ENCODE measurements around the gene CSNK1G1. TPM values are rescaled to one million over a fixed set of nuclear protein-coding genes. Genes with fewer than 3 reads are reported as not detected.

The CSNK1G1 gene
- polyA plus RNA-seq, 1 donor from 2014 or later, result 15.3 TPM

DNA sequence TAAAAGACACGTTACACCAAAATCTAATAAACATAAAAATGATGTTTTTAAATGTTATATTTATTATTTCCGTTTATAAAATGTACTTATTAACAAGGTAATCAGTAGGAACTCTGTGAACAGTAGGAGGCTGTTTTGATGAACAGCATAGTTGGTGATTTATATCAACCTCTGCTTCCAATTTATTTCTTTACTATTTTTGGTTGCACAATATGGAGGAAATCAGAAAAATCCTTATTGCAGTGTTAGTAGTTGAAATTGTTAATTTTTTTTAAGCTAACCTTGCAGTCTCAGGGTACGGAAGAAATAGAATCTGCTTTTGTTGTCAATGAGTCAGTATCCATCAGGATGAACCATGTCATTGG is 209.5 kb downstream of the CSNK1G1 start:
- Mint-ChIP-seq H3K27me3 (no peaks in the 10 kb centered on the region), H3K4me1 (peaks cover 28 to 34% (median 33%) of the 10 kb centered on the region in 3 donors), H3K9me3 (no peaks in the 10 kb centered on the region), H3K4me3 (no peak overlapping the region), H3K27ac (no peak overlapping the region), H3K36me3 (no peaks in the 10 kb centered on the region)

DNA sequence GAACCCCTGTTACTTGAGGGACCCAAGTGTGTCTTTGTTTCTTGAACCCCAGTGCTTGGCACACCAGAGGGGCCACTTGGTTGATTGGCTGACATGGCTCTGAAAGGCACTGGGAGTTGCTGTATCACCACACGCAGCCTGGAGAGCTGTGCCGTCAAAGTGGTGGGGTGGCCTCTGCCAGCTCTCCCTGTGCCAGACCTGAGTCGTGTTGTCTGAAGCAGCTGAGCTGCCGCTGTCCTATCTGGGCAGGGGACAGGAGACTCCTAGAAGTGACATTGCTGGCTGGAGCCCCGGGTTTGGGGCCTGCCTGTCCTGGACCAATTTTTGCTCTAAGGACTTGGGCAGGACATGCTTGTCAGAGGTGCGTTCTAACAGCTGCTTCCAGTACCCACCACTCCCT is 209.9 kb downstream of the CSNK1G1 start:
- H3K36me3 Mint-ChIP-seq, result no peaks in the 10 kb centered on the region
- H3K27ac Mint-ChIP-seq, result no peak overlapping the region
- H3K4me3 Mint-ChIP-seq, result no peak overlapping the region
- H3K4me1 Mint-ChIP-seq, result peaks cover 27 to 34% (median 33%) of the 10 kb centered on the region in 3 donors
- no peaks in the 10 kb centered on the region for H3K27me3 Mint-ChIP-seq
- H3K9me3 Mint-ChIP-seq, result no peaks in the 10 kb centered on the region

DNA sequence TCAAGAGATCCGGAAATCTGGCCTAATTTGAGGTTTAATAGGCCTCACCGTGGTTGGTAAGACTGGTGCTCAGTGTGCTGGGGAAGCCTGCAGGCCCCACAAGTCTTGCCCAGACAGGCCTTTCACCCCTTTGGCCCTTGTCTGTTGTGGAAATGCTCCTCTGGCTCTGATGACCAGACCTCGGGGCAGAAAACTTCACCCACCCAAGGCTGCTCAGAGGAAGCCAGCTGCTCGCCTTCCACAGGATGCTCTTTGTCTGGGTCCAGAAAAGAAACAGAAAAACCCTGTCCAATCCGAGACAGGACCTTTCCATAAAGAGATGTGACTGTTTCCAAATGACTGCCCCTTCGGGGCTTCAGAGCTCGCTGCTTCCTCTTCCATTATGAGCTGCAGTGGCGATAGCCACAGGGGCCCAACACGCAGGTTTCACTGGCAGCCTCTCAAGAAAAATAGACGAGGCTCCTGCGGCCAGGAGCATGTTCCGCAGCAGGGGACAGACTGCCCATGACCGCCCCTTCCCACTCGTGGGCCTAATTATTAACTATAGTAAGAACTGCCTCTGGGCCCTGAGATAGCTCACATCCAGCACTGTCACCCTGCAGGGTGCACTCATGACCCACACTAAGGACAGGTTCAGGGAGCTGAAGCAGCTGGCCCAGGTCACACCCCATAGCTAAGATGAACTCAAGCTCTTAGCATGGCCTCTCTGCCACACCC is 211.2 kb downstream of the CSNK1G1 start:
- peak overlapping the region; percentile 84 to 96 (median 90) for H3K27ac Mint-ChIP-seq
- H3K4me1 Mint-ChIP-seq, result peaks cover 16 to 27% (median 22%) of the 10 kb centered on the region in 3 donors
- peak overlapping the region; percentile 48 to 91 (median 80) for H3K4me3 Mint-ChIP-seq
- no peaks in the 10 kb centered on the region for H3K27me3 Mint-ChIP-seq
- no peaks in the 10 kb centered on the region for H3K36me3 Mint-ChIP-seq
- no peaks in the 10 kb centered on the region for H3K9me3 Mint-ChIP-seq

GRCh38 chr15:64144192-64144564 is 211.8 kb downstream of the CSNK1G1 start:
- Mint-ChIP-seq H3K36me3 (no peaks in the 10 kb centered on the region), H3K27me3 (no peaks in the 10 kb centered on the region), H3K4me3 (peak overlapping the region; percentile 36 to 91 (median 64)), H3K9me3 (no peaks in the 10 kb centered on the region), H3K27ac (peak overlapping the region; percentile 84 to 96 (median 90)), H3K4me1 (peaks cover 11 to 22% (median 17%) of the 10 kb centered on the region in 3 donors)

- Mint-ChIP-seq H3K4me1 (peaks cover 11 to 23% (median 17%) of the 10 kb centered on the region in 3 donors), H3K27ac (peak overlapping the region in 2 of 3 donors; percentile 9 to 35), H3K36me3 (no peaks in the 10 kb centered on the region)
These were observed 212.7 kb downstream of the CSNK1G1 start for GRCh38 chr15:64143276-64143675.

GRCh38 chr15:64141798-64142512 is 214.0 kb downstream of the CSNK1G1 start:
- Mint-ChIP-seq H3K4me1 (peaks cover 17 to 35% (median 24%) of the 10 kb centered on the region in 3 donors), H3K27me3 (no peaks in the 10 kb centered on the region), H3K4me3 (peak overlapping the region in 1 of 4 donors; percentile 10), H3K36me3 (no peaks in the 10 kb centered on the region), H3K27ac (peak overlapping the region in 2 of 3 donors; percentile 31 to 67), H3K9me3 (no peaks in the 10 kb centered on the region)

More at GRCh38 chr15:64143276-64143675, 212.7 kb downstream of the CSNK1G1 start:
- Mint-ChIP-seq H3K9me3 (no peaks in the 10 kb centered on the region), H3K4me3 (no peak overlapping the region), H3K27me3 (no peaks in the 10 kb centered on the region)

- Mint-ChIP-seq H3K9me3 (no peaks in the 10 kb centered on the region), H3K4me3 (no peak overlapping the region), H3K36me3 (no peaks in the 10 kb centered on the region), H3K4me1 (peaks cover 9 to 20% (median 15%) of the 10 kb centered on the region in 3 donors), H3K27ac (peak overlapping the region in 2 of 3 donors; percentile 17 to 23), H3K27me3 (no peaks in the 10 kb centered on the region)
These were observed 217.5 kb downstream of the CSNK1G1 start for GRCh38 chr15:64138331-64138941.

- H3K27me3 Mint-ChIP-seq, result no peaks in the 10 kb centered on the region
- H3K4me3 Mint-ChIP-seq, result no peak overlapping the region
- H3K36me3 Mint-ChIP-seq, result peaks cover 1% of the 10 kb centered on the region
- H3K9me3 Mint-ChIP-seq, result no peaks in the 10 kb centered on the region
- H3K4me1 Mint-ChIP-seq, result peaks cover 9 to 19% (median 12%) of the 10 kb centered on the region in 3 donors
- peak overlapping the region in 2 of 3 donors; percentile 2 to 71 for H3K27ac Mint-ChIP-seq
These were observed 218.6 kb downstream of the CSNK1G1 start for GRCh38 chr15:64137226-64137833.

- Mint-ChIP-seq H3K27ac (peak overlapping the region in 2 of 3 donors; percentile 2 to 85), H3K36me3 (peaks cover 1% of the 10 kb centered on the region), H3K4me3 (no peak overlapping the region), H3K4me1 (peaks cover 9 to 15% (median 12%) of the 10 kb centered on the region in 3 donors), H3K9me3 (no peaks in the 10 kb centered on the region), H3K27me3 (no peaks in the 10 kb centered on the region)
These were observed 219.6 kb downstream of the CSNK1G1 start for GRCh38 chr15:64136347-64136746.

- Mint-ChIP-seq H3K4me3 (no peak overlapping the region), H3K4me1 (peaks cover 9 to 15% (median 12%) of the 10 kb centered on the region in 3 donors), H3K9me3 (no peaks in the 10 kb centered on the region), H3K27me3 (no peaks in the 10 kb centered on the region), H3K36me3 (peaks cover 1% of the 10 kb centered on the region), H3K27ac (no peak overlapping the region)
These were observed 221.6 kb downstream of the CSNK1G1 start for GRCh38 chr15:64134345-64134829.

- no peaks in the 10 kb centered on the region for H3K27me3 Mint-ChIP-seq
- no peaks in the 10 kb centered on the region for H3K9me3 Mint-ChIP-seq
- peaks cover 1% of the 10 kb centered on the region for H3K36me3 Mint-ChIP-seq
- peaks cover 9 to 15% (median 12%) of the 10 kb centered on the region in 3 donors for H3K4me1 Mint-ChIP-seq
- peak overlapping the region in 1 of 3 donors; percentile 74 for H3K27ac Mint-ChIP-seq
- no peak overlapping the region for H3K4me3 Mint-ChIP-seq
These were observed 222.2 kb downstream of the CSNK1G1 start for GRCh38 chr15:64133623-64134344.

DNA sequence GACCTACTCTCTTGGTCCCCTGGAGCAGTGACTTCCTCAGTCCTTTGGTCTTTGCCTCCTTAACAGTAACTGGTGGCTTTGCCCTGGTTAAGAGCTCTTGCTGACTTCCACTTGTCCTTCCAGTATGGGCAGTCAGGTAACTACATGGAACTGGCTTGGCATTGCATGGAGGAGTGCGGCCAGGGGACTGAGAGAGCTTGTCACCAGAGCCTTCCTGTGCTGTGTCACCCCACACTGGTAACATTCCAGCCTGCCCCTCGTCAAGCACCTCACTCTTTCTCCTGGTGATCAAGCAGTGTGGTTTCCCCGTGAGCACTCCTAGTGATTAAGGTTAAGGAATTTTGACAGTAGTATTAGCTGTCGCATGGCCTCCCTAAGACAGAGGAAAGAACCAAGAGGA is 223.8 kb downstream of the CSNK1G1 start:
- Mint-ChIP-seq H3K27me3 (no peaks in the 10 kb centered on the region), H3K4me3 (no peak overlapping the region), H3K4me1 (peaks cover 4 to 8% (median 5%) of the 10 kb centered on the region in 3 donors), H3K9me3 (no peaks in the 10 kb centered on the region), H3K27ac (peak overlapping the region in 1 of 3 donors; percentile 59), H3K36me3 (peaks cover 3% of the 10 kb centered on the region)

DNA sequence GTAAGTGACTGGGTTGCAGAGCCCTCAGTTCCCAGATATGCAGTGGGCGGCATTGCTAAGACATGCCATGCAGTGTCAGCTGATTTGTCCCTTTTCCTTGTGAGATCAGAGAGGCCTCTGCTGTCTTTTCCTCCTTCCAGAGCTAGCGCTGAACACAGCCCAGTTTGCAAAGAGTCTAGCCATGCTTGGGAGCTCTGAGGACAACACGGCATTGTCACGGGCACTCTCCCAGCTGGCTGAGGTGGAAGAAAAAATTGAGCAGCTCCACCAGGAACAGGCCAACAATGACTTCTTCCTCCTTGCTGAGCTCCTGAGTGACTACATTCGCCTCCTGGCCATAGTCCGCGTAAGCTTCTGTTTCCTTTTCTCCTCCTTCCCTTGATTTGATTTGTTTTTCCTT is 224.4 kb downstream of the CSNK1G1 start:
- no peaks in the 10 kb centered on the region for H3K9me3 Mint-ChIP-seq
- H3K36me3 Mint-ChIP-seq, result peaks cover 3% of the 10 kb centered on the region
- peak overlapping the region in 1 of 3 donors; percentile 17 for H3K27ac Mint-ChIP-seq
- no peak overlapping the region for H3K4me3 Mint-ChIP-seq
- peaks cover 0 to 2% (median 2%) of the 10 kb centered on the region in 3 donors for H3K4me1 Mint-ChIP-seq
- H3K27me3 Mint-ChIP-seq, result no peaks in the 10 kb centered on the region

DNA sequence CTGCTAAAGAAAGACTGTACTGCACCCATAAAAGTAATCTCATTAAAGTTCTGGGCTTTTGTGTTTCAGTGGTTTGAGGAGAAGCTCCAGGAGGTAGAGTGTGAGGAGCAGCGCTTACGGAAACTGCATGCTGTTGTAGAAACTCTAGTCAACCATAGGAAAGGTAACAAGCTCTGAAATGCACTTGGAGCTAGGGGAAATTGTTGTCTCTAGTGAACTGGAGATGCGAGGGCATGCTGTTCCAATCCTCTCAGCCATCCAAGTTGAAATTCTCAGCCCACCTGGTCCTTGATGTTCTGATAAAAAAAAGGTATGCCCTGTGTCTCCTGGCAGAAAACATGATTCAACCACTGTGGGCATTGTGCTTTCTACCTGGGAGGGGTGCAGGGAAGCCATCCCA is 225.8 kb downstream of the CSNK1G1 start:
- Mint-ChIP-seq H3K9me3 (no peaks in the 10 kb centered on the region), H3K4me1 (no peaks in the 10 kb centered on the region), H3K27me3 (no peaks in the 10 kb centered on the region), H3K36me3 (peaks cover 3% of the 10 kb centered on the region), H3K4me3 (no peak overlapping the region), H3K27ac (no peak overlapping the region)

Data from IgD-negative memory B cell (primary cell).